ENCODE results near the gene C2.
A peak's percentile ranks its signal among the peaks of the same experiment; 100 is the strongest.
"Not testable (repeated sequence)": the region's sequence is repeated elsewhere in the genome, so short reads cannot be mapped to it uniquely, and the experiment has no call there.

Gene C2

DNA sequence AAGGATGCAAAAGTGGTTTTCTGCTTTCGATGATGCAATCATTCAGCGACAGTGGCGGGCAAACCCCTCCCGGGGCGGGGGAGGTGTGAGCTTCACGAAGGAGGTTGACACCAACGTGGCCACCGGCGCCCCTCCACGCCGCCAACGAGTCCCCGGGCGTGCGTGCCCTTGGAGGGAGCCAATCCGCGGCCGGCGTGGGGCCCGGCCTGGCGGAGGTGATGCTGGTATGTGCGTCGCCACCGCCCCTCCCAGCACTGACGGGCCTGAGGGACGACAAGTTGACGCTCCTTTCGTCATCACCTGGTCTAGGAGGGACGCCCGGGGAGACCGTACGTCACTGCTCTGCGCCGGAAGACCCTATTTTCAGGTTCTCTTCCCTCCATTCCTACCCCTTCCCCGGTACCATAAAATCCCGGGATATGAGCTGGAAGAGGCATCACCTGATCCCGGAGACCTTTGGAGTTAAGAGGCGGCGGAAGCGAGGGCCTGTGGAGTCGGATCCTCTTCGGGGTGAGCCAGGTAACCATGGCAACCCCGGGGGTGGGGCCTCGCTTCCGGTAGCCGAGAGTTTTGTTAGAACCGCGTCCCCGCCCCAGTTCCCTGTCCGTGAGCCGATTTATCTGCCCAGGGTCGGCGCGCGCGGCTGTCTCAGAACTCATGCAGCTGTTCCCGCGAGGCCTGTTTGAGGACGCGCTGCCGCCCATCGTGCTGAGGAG is 44.6 kb downstream of the C2 start, which contains the start of gene DXO (continued):
- TF ChIP-seq, protein P1, sequence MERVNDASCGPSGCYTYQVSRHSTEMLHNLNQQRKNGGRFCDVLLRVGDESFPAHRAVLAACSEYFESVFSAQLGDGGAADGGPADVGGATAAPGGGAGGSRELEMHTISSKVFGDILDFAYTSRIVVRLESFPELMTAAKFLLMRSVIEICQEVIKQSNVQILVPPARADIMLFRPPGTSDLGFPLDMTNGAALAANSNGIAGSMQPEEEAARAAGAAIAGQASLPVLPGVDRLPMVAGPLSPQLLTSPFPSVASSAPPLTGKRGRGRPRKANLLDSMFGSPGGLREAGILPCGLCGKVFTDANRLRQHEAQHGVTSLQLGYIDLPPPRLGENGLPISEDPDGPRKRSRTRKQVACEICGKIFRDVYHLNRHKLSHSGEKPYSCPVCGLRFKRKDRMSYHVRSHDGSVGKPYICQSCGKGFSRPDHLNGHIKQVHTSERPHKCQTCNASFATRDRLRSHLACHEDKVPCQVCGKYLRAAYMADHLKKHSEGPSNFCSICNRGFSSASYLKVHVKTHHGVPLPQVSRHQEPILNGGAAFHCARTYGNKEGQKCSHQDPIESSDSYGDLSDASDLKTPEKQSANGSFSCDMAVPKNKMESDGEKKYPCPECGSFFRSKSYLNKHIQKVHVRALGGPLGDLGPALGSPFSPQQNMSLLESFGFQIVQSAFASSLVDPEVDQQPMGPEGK (CRISPR knock-in tag; IDR thresholded peaks at IDR 0.05; ENCODE audit: borderline replicate concordance), result peak; percentile 82; the same call in 1 of the 2 replicates
- TF ChIP-seq BACH2 (CRISPR knock-in tag; IDR thresholded peaks at IDR 0.05; ENCODE audit: borderline replicate concordance) (no peak), ZNF565 (CRISPR knock-in tag; conservative IDR thresholded peaks at IDR 0.05; ENCODE audit: low read depth) (no peak), ARNTL (CRISPR knock-in tag; IDR thresholded peaks at IDR 0.05; ENCODE audit: borderline replicate concordance, low read depth) (no peak), ZFP30 (CRISPR knock-in tag; IDR thresholded peaks at IDR 0.05) (0 out of 2 replicates have a peak, but pooled peaks have one; percentile 55)
- TF ChIP-seq, protein P2, sequence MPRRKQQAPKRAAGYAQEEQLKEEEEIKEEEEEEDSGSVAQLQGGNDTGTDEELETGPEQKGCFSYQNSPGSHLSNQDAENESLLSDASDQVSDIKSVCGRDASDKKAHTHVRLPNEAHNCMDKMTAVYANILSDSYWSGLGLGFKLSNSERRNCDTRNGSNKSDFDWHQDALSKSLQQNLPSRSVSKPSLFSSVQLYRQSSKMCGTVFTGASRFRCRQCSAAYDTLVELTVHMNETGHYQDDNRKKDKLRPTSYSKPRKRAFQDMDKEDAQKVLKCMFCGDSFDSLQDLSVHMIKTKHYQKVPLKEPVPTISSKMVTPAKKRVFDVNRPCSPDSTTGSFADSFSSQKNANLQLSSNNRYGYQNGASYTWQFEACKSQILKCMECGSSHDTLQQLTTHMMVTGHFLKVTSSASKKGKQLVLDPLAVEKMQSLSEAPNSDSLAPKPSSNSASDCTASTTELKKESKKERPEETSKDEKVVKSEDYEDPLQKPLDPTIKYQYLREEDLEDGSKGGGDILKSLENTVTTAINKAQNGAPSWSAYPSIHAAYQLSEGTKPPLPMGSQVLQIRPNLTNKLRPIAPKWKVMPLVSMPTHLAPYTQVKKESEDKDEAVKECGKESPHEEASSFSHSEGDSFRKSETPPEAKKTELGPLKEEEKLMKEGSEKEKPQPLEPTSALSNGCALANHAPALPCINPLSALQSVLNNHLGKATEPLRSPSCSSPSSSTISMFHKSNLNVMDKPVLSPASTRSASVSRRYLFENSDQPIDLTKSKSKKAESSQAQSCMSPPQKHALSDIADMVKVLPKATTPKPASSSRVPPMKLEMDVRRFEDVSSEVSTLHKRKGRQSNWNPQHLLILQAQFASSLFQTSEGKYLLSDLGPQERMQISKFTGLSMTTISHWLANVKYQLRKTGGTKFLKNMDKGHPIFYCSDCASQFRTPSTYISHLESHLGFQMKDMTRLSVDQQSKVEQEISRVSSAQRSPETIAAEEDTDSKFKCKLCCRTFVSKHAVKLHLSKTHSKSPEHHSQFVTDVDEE (CRISPR knock-in tag; IDR thresholded peaks at IDR 0.05), result no peak

DNA sequence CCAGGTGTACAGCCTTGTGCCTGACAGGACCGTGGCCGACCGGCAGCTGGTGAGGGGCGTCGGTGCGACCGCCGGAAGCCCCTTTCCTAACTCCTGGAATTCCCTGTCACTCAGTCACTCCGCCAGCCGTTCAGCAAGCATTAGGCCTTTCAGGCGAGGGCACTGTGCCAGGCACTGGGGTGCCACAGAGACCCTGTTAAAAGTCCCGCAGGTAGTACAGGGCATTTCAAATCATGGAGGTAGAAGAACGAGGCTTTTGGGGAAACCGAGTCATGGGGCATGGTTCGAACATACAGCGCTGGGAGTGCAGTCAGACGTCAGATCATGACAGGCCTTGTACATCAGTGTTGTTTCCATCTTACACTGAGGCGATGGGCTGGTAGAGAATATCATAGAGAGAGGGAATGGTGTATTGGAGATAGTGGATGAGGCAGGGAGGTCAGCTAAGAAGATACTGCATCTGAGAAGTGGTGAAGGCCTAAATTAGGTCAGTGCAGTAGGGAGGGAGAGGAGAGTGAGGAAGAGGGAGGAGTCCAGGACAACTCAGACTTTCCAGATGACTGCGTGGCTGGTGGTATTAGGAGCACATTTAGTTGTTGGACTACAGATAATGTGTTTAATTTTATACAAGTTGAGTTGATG is 45.3 kb downstream of the C2 start:
- TF ChIP-seq ZFP3 (CRISPR knock-in tag; IDR thresholded peaks at IDR 0.05) (0 out of 2 replicates have a peak, but pooled peaks have one; percentile 13), ARNTL (CRISPR knock-in tag; IDR thresholded peaks at IDR 0.05; ENCODE audit: borderline replicate concordance, low read depth) (no peak), SNAI2 (CRISPR knock-in tag; IDR thresholded peaks at IDR 0.05) (no peak), BACH2 (CRISPR knock-in tag; IDR thresholded peaks at IDR 0.05; ENCODE audit: borderline replicate concordance) (no peak)
- TF ChIP-seq, protein P1 (CRISPR knock-in tag; IDR thresholded peaks at IDR 0.05; ENCODE audit: borderline replicate concordance), result no peak
- ATAC-seq, result 0 out of 3 replicates have a peak, but pooled peaks have one; percentile 1

DNA sequence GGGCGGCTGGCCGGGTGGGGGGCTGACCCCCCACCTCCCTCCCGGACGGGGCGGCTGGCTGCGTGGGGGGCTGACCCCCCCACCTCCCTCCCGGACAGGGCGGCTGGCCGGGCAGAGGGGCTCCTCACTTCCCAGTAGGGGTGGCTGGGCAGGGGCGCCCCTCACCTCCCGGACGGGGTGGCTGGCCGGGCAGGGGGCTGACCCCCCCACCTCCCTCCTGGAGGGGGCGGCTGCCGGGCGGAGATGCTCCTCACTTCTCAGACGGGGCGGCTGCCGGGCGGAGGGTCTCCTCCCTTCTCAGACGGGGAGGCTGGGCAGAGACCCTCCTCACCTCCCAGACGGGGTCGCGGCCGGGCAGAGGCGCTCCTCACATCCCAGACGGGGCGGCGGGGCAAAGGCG is 48.5 kb downstream of the C2 start:
- not testable (repeated sequence) for ATAC-seq

DNA sequence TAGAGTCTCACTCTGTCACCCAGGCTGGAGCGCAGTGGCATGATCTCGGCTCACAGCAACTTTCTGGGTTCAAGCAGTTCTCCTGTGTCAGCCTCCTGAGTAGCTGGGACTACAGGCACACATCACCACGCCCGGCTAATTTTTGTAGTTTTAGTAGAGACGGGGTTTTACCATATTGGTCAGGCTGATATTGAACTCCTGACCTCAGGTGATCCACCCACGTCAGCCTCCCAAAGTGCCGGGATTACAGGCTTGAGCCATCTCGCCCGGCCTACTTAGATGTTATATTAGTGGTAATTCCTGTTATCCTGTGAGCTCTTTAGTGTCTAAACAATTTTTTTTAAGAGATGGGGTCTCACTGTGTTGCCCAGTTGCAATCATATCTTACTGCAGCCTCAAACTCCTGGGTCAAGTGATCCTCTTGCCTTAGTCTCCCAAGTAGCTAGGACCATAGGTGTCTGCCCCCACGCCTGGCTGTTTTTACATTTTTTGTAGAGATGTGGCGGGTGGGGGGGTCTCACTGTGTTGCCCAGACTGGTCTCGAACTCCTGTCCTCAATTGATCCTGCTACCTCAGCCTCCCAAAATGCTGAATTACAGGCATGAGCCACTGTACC is 50.4 kb downstream of the C2 start:
- no peak for ATAC-seq
- TF ChIP-seq ZNF8 (CRISPR knock-in tag; IDR thresholded peaks at IDR 0.05) (no peak), ARNTL (CRISPR knock-in tag; IDR thresholded peaks at IDR 0.05; ENCODE audit: borderline replicate concordance, low read depth) (no peak), ISL1 (CRISPR knock-in tag; IDR thresholded peaks at IDR 0.05) (no peak), ZFP30 (CRISPR knock-in tag; IDR thresholded peaks at IDR 0.05) (no peak), TCF4 (CRISPR knock-in tag; IDR thresholded peaks at IDR 0.05; ENCODE audit: borderline replicate concordance) (no peak), TOX (CRISPR knock-in tag; IDR thresholded peaks at IDR 0.05; ENCODE audit: borderline replicate concordance) (no peak), ZC3H10 (CRISPR knock-in tag; IDR thresholded peaks at IDR 0.05) (no peak), GLIS3 (CRISPR knock-in tag; IDR thresholded peaks at IDR 0.05) (no peak), ESRRG (CRISPR knock-in tag; IDR thresholded peaks at IDR 0.05) (no peak), ZNF565 (CRISPR knock-in tag; conservative IDR thresholded peaks at IDR 0.05; ENCODE audit: low read depth) (no peak)
- TF ChIP-seq, protein P3, sequence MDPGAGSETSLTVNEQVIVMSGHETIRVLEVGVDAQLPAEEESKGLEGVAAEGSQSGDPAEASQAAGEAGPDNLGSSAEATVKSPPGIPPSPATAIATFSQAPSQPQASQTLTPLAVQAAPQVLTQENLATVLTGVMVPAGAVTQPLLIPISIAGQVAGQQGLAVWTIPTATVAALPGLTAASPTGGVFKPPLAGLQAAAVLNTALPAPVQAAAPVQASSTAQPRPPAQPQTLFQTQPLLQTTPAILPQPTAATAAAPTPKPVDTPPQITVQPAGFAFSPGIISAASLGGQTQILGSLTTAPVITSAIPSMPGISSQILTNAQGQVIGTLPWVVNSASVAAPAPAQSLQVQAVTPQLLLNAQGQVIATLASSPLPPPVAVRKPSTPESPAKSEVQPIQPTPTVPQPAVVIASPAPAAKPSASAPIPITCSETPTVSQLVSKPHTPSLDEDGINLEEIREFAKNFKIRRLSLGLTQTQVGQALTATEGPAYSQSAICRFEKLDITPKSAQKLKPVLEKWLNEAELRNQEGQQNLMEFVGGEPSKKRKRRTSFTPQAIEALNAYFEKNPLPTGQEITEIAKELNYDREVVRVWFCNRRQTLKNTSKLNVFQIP (CRISPR knock-in tag; IDR thresholded peaks at IDR 0.05; ENCODE audit: borderline replicate concordance, low read depth), result no peak
- TF ChIP-seq, protein P1 (CRISPR knock-in tag; IDR thresholded peaks at IDR 0.05; ENCODE audit: borderline replicate concordance), result no peak
- TF ChIP-seq, protein P2 (CRISPR knock-in tag; IDR thresholded peaks at IDR 0.05), result no peak
- TF ChIP-seq, protein P4, sequence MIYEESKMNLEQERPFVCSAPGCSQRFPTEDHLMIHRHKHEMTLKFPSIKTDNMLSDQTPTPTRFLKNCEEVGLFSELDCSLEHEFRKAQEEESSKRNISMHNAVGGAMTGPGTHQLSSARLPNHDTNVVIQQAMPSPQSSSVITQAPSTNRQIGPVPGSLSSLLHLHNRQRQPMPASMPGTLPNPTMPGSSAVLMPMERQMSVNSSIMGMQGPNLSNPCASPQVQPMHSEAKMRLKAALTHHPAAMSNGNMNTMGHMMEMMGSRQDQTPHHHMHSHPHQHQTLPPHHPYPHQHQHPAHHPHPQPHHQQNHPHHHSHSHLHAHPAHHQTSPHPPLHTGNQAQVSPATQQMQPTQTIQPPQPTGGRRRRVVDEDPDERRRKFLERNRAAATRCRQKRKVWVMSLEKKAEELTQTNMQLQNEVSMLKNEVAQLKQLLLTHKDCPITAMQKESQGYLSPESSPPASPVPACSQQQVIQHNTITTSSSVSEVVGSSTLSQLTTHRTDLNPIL (CRISPR knock-in tag; IDR thresholded peaks at IDR 0.05; ENCODE audit: low read depth), result no peak

Measured in SK-N-SH treated with all-trans-retinoic acid at 6 μM for 48 hours (cell line).